Stimulated activated naive CD8-positive, alpha-beta T cell treated with anti-CD3 and anti-CD28 coated beads, Interleukin-15, Interleukin-2, amounts not matched to agents 100 U/mL and 50 U/mL, for 24 hours (primary cell): ENCODE results near the gene SH3BGRL2.
A peak's percentile ranks its signal among the peaks of the same experiment; 100 is the strongest.
"Not testable (repeated sequence)": the region's sequence is repeated elsewhere in the genome, so short reads cannot be mapped to it uniquely, and the experiment has no call there.

ENCODE experiments used
- ATAC-seq: fragments of 150-1000 bp; cut with Tn5 transposase; one replicate; pipeline ENCODE4 v1.10.0; 2021
- DNase-seq: peaks from one replicate; pipeline ENCODE4 v3.0.0; 2021

The SH3BGRL2 gene

DNA sequence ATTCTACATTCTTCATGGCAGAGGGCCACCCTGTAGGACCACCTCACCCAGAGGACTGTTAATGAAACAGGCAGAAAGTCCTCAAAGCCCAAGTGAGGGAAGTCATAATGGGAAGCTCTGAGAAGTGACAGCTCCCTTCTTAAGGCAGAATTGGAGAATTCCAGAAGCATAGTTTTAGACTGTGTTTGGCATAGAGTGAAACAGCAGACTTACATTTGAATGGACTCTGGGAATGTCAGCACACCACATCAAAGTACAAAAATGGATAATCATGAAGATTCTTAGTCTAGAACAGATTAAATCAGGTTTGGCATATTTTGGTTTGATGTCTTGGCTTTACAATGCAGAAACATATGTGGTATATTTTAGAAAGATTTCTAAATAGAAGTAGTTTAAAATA is 17.9 kb downstream of the SH3BGRL2 start:
- DNase-seq (no peak), ATAC-seq (no peak)

DNA sequence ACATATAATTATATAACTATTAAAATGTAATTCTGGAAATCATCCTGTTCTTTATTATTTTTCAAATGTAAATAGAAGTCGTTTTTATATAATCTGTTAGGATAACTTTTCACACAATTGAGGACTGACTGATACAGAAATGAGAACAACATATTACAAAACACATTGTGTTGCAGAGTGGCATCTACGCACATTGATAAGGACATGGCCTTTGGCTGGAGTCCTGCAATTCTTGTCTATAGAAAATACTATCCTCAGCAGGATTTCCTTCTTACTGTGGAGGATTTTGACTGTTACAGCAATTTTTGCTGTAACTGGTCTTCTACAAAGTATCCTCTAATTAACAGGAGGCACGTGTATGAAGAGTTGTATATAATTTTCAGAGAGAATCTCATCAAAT is 19.8 kb downstream of the SH3BGRL2 start:
- ATAC-seq (no peak), DNase-seq (no peak)

DNA sequence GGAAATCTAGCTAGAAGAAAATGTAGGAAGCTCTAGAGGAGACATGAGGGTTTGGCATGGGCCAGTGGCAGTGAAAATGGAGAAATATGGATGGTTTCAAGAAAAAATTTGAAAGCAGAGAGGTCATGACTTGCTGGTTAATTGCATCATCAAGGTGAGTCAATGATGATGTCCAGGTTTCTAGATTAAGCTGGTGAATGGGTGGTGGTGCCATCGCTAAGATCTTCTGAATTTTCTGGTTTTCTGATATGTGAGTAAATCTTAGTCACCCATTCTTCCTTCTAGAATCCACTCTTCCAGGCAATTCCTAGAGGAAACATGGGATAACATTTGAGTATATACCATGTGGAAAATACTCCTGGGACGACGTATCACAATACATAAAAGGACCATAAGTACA is 25.0 kb downstream of the SH3BGRL2 start:
- ATAC-seq (no peak), DNase-seq (no peak)

DNA sequence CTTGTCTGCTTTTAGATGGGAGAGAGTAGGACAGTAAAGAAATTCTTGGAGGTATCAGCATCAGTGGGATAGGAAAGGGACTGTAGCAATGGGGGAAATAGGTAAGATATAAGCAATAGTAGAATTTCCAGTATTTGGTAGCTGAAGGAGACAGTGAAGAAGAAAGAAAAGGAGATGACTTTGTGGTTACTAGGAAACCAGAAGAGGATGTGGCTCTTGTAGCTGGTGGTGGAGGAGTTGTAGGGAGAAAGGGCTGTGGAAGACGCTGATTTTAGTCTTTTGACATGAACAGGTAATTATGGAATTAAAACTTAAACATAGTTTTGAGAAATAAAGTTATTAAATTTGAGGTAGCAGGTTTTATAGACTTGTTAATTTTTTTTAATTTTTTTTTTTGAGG is 26.1 kb downstream of the SH3BGRL2 start:
- no peak for DNase-seq
- ATAC-seq: no peak

DNA sequence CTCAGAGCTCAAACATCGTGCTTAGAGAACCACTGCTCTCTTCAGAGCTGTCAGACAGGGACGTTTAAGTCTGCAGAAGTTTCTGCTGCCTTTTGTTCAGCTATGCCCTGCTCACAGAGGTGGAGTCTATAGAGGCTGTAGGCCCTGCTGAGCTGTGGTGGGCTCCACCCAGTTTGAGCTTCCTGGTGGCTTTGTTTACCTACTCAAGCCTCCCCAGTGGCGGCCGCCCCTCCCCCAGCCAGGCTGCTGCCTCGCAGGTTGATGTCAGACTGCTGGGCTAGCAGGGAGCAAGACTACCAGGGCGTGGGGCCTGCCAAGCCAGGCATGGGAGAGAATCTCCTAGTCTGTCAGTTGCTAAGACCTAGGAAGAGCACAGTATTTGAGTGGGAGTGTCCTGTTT is 32.5 kb downstream of the SH3BGRL2 start:
- DNase-seq, ATAC-seq: not testable (repeated sequence)

DNA sequence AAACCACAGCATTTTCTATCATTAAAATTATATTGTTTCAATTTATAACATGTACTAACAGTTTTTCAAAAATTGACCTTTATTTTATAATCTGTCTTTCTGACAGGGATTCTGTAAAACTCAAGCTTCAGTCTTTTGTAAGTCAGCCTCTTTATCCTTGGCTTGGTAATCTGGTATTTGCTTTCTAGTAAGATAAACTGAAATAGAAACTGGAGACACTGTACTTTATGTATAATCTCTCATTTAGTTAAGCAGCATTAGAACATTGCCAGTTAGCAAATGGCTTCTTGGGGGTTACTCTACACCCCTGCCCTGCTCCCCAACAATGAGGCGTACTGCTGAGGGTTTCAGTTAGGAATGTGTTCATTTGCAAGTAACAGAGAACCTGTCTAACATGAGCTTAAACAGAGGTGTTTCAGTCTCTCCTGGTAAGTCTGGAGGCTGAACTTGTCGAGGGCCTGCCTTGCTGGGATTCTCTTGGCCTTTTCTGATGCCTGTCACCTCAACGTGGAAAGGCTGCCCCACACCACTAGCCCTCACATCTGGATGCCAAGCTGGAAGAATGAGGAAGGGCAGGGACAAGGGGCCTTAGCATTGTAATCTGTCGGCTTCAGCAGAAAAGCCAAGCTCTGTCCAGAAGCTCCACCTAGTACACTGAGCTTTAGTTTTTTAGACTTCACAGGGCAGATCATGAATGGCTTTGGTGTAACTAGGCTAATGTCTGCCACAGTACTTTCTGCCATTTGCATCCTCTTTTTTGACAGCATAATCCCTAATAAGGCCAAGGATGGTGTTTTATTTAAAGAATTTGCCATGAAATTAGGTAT is 34.8 kb downstream of the SH3BGRL2 start:
- DNase-seq: no peak
- no peak for ATAC-seq

DNA sequence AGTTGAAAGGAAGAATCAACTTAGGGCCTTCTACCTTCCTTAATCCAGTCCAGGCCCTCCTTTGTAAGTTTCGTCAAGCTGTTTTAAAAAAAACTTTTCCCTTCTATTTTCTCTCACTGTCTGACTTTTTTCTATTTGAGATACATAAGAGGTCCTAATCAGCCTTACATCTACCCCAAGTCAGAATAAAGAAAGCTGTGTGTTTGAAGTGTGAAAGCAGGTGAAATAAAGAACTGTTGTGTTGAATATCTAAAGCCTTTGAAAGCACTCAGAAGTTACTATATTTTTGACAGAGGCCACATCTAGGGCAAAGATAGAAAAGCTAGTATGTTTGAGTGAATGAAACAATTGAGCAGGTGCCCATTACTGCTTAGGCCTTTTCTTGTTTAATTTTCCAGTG is 35.5 kb downstream of the SH3BGRL2 start:
- ATAC-seq (no peak), DNase-seq (no peak)

DNA sequence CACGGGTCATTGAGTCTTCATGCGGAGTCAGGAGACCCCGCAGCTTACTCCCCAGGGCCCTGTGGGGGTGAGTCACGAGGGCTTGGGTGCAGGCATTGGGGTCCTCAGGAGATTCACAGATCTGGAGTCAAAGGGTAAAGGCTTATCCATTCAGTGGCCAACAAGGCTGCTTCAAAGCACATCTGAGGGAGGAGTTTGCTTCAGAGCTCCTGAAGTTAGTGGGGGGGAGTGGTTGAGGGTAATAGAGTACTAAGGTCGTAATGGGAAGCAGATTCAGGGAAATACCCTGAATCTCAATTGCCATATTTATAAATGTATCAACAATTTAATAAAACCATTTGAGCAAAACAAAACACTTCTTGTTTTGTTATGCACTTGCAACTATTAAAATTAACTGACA is 37.3 kb downstream of the SH3BGRL2 start:
- ATAC-seq: no peak

DNA sequence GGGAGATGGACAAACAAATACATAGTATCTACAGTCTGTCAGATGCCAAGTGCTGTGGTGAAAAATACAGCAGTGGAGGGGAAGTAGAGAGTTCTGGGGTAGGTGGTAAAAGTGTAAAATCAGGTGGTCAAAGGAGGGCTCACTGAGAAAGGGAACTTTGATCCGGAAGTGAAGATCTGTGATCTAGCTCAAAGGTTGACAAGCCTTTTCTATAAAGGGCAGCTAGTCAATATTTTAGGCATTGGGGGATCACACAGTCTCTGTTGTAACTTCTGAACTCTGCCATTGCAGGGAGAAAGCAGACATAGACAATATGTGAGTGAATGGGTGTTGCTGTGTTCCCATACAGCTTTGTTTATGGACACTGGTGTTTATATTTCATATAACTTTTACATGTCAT is 38.6 kb downstream of the SH3BGRL2 start:
- DNase-seq (no peak), ATAC-seq (no peak)

More for the DNA sequence above, 37.3 kb downstream of the SH3BGRL2 start:
- DNase-seq: no peak

DNA sequence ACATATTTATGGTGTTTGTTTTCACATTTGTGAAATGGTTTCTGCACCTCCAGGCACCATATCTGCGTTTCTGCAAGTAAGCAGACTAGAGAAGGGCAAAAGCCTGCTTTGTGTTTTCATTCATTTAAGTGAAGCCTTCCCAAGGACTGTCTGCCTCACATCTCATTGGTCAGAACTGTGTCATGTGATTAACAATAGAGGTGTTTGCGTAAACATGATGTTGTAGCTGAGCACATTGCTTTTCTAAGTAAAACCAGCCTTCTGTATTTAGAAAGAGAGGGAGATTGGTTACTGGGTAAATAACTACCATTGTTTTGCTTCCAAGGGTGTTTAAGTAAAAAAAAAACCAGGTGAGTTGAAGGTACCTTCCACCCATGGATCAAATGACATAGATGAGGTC is 39.7 kb downstream of the SH3BGRL2 start:
- ATAC-seq: no peak

DNA sequence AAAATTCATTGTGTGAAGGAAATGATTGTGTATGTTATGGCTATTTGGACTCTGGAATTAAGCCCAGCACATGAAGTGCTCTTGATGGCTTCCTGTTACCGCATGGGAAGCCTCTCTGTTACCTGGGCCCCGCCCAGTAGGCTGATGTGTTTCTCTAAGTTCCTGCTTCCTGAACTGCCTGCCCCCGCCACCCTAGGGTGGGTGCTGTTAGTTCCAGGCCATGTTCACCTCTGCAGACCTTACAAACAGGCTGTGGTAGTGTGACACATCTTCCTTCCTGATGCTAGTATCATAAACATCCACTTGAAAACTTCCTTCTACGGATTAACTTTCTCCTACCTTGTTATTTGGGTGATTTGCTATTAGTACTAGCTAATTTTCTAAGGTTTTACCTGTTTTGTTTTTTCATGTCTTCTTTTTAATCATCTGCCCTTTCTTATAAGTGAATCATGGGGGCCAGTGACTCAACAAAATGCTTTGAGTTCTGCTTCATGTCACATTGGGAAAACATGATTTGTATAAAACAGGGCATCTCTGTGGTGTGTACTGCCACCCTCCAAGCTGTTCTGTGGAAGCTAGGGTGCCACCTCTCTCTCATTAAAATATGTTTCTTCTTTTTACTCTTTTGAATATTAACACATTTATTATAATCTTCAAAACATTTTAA is 40.6 kb downstream of the SH3BGRL2 start:
- peak; percentile 80 for ATAC-seq
- peak; percentile 41 for DNase-seq

More for the DNA sequence above, 39.7 kb downstream of the SH3BGRL2 start:
- DNase-seq: no peak

DNA sequence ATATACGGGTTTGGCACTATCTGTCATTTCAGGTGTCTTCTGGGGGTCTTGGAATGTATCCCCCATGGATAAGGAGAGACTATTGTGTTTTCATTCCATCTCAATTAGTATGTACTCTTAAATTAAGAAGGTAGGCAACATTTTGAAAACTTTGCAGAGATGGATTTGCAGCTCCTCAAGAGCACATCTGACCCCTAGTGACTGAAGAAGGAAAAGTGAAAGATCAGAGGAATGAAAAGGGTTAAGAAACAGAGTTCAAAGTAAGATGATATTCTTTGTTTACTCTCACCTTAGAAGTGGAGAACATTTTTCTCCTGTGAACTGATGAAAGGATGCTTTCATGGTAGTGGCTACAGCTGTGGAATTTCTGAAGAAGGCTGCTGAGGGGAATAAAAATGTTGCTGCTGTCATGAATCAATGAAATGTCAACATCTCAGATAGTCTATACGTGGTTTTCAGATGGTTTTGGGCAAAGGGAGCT is 41.5 kb downstream of the SH3BGRL2 start:
- no peak for DNase-seq
- ATAC-seq: no peak

DNA sequence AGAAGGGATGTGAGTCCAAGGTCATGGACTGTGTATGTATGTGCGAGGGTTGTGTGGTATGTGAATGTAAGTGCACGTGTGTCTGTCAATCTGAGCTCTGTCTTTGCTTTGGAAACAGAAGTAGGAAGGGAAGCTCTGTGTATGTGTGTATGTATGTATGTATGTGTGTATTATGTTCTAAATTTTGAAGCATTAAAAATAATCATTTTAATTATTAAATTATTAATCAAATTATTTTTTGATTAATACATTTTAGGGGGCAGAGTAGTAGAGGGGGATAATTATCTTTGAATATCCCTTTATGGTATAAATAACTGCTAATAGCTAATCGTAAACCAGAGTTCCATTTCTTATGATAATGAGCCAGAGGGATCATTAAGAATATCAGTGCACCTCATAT is 42.8 kb downstream of the SH3BGRL2 start:
- ATAC-seq (no peak), DNase-seq (no peak)

DNA sequence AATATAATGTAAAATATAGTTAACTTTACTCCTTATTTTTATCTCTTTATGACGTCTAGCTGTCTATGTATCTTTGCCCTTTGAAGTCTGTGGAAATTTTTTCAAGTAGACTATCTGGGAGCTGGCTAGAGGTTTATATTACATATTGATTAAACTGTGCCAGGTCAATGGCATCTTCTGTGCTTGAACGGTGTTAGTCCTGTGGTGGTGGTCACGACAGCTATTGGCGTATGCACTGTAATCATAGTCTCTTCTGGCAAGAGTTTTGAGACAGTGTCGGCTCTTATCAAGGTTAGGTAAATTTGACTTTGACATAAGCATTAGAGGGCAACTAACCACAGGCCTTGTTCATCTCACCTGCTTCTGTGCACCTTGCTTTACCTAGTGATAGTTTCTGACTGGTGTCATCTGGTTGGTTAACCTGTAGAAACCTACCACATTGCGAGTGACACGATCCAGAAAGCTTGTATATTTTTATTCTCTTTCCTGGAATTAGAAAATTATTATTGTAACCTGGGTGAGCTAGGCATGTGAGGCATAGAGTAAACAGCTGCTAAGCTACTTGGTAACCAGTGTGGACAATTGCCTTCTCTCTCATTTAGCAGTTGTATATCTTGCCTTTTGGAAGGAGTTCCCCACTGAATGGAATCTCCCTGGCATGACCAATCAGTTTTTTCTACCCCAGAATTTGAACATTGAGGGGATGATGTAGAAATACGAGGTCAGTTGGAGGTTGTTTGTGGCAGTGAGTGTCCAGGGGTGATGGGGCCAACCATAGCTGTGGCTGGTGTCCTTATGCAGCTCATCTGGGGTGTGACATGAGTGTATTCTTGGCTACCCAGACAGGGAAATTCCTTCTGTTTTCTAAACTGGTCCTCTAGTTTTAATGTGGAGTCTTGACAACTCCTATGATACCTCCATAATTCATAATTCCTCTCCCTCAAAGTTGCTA is 45.9 kb downstream of the SH3BGRL2 start:
- ATAC-seq (no peak), DNase-seq (no peak)

DNA sequence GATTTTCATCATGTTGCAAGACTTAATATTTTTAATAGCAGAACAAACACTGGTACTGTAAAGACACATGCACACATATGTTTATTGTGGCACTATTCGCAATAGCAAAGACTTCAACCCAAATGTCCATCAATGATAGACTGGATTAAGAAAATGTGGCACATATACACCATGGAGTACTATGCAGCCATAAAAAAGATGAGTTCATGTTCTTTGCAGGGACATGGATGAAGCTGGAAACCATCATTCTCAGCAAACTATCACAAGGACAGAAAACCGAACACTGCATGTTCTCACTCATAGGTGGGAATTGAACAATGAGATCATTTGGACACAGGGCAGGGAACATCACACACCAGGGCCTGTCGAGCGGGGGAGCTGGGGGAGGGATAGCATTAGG is 51.6 kb downstream of the SH3BGRL2 start:
- DNase-seq, ATAC-seq: not testable (repeated sequence)

DNA sequence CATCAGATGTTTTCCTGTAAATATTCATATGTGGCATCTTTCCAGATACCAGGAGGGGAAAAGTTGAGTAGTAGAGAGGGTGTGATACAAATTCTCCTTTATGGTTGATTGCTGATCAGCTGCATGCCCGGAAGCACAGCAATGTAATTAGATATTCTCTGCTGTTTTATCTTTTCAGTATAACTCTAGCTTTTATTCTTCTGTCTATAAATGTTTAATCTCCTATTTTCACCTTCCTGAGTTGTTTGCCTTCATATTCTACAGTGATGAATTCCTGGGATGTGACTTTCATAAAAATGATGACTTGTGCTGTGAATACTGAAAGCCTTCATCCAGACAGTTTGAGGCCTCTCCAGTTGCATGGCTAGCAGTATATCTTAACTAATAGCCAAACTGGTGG is 53.7 kb downstream of the SH3BGRL2 start:
- ATAC-seq (no peak), DNase-seq (no peak)

DNA sequence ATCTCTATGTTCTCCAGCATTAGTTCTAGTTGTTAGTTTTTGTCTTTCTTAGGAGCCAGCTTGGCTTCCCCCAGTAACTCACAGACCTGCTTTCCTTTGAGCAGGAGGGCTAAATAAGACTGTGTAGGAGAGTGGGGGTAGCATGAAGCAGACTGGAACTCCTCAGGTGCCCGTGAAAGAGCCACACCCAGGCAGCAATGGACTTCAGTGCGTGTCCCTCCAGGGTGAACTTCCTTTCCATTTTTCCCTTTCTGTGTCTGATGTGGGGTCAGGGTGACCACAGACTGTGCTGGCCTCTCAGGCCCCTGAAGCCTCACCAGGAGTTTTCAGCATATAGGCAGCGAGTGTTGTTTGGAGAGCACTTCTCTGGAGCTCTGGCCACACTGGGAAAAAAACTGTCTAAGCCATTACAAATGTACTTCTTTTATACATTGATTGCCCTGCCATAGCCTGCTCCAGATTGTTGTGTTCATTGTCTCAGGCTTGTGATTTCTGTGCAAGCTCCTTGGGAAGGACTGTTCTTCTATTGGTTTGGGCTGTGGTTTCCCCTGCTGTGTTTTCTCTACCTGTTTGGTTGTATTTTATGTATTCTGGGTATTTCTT is 55.7 kb downstream of the SH3BGRL2 start:
- no peak for DNase-seq
- ATAC-seq: no peak

DNA sequence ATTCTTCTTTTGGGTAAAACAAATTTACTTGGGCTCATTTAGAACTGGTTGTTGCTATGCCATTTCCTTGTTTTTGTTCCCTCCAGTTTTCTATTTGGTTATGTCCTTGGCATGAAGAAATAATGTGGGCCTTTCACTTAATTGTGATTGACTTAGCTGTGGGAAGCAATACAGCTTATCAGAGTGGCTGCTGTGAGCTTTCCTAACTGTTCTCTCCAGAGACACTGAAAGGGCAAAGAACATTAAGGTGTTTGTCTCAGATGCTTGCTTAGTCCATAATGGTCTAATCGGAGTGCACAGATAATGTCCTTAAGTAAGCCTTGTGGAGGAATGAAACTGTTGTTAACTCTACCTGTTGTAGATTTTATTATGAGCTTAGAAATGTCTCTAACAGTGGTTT is 56.6 kb downstream of the SH3BGRL2 start:
- no peak for ATAC-seq
- DNase-seq: no peak

DNA sequence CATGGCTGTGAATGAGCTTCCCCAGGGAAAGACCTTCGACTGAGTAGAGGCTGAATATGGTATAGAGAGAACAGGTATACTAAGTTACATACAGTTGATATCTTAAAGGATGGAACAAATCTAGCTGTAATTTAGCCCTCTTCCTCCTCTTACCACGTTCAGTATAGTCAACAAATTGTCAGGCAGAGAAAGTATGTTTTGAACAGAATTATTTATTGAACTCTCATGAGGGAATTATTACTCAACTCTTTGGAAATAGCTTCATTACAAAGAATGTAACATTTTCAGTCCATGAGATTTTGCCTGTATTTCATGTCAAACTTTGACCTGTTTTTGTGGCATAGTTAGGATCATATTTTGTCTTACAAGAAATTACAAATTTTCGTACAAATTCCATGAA is 63.0 kb downstream of the SH3BGRL2 start:
- DNase-seq (no peak), ATAC-seq (no peak)

DNA sequence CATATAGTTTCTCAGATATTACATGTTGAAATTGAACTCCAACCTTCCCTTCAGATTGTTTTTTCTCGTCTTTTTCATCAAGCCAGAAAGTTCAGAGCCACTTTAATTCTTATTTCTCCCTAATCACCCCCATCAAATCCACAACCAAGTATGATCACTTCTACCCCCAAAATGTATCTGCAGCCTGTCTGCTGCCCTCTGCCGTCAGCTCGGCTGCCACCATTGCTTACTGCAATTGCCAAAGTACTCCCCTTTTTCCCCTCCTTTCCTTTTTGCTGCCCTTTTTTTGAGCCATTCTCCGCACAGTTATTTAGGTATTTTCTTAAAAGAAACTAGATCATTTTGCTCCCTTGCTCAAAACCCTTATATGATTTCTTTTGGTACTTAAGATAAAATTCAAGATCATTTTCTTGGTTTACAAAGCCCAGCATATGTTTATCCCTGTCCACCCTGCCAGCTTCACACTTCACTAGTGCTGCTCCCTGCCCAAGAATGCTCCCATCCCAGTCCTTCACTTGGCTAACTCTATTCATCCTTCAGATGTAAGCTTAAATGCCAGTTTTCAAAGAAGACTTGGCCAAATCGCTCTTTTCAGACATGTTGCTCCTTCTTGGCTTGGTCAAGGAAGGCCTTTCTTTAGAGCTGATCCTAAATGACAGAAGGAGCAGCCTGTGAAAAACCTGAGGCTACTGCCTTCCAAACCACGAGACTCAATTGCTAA is 63.7 kb downstream of the SH3BGRL2 start:
- ATAC-seq: no peak
- DNase-seq: no peak

DNA sequence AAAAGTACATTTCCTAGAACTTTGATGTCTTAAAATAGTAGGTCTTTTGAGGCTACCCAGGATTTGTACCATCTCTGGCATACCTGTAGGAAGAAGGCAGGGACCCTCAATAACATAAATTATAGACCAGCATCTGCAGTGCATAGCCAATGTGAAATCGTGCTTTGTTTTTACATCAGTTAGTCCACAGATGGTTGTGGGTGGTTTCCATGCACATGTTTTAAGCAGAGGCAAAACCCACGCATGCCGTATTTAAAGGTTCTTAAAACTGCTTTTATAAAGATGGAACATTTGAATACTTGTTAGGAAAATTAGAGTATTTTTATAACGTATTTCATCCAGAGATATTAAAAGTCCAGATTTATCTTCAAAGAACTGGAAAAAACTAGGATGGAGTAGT is 66.3 kb downstream of the SH3BGRL2 start:
- ATAC-seq (no peak), DNase-seq (no peak)
